Measurements from ENCODE around the gene LYSMD2. TPM values are rescaled to one million over a fixed set of nuclear protein-coding genes. Genes with fewer than 3 reads are reported as not detected.

LYSMD2 gene
- total RNA-seq, 2 experiments from 2014 or later = 24.1 to 27.3 TPM

DNA sequence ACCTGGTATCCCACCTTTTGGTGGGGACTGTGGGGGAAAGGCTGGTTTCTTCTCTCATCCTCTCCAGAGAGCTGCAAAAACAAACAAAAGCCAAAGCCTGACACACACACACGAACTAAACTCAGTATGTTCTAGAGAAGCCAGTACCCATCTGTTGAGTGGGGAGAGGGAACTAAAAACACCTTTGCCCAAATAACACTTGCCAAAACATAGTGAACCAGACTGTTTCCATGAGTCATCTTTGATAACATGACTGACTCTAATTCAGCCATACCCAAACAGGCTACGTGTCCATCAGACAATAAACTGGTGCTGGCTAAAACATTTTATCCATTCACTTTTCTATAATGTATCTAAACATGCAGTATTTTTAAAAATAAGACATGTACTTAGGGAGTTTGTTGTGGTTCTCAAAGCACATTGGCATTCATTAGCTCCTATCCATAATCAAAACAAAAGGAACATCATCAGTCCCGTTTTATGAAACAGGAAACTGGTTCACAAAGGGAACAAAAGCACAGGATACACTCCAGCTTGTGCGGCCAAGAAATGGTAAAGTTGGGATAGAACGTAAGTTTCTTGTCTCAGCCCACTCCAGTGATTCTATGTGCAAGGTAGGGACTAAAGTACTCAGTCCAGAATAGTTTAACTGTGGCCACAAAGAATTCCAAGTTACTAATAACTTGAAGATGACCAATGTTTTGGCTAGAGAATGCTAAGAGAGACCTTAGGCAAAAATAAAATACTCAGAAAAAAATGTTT, 16.1 kb downstream of the LYSMD2 start:
- DNase-seq (no peak), ATAC-seq (ENCODE audit: low read depth) (no peak)
- no peak overlapping the region for H3K27ac Mint-ChIP-seq
- no peak overlapping the region for H3K4me3 Mint-ChIP-seq
- no peaks in the 10 kb centered on the region for H3K9me3 Mint-ChIP-seq
- POLR2A ChIA-PET = no interaction called here
- H3K27me3 Mint-ChIP-seq = no peaks in the 10 kb centered on the region
- peaks cover 23% of the 10 kb centered on the region for H3K4me1 Mint-ChIP-seq
- peaks cover 20% of the 10 kb centered on the region for H3K36me3 Mint-ChIP-seq

- no peak for DNase-seq
- Mint-ChIP-seq H3K27me3 (no peaks in the 10 kb centered on the region), H3K9me3 (no peaks in the 10 kb centered on the region), H3K36me3 (peaks cover 20% of the 10 kb centered on the region), H3K27ac (no peak overlapping the region), H3K4me3 (no peak overlapping the region), H3K4me1 (peaks cover 18% of the 10 kb centered on the region)
- POLR2A ChIA-PET = no interaction called here
- ATAC-seq (ENCODE audit: low read depth) = no peak
These were observed 17.1 kb downstream of the LYSMD2 start for GRCh38 chr15:51720201-51720995.

GRCh38 chr15:51718746-51719145, 18.7 kb downstream of the LYSMD2 start:
- Mint-ChIP-seq H3K27ac (no peak overlapping the region), H3K4me3 (no peak overlapping the region), H3K9me3 (no peaks in the 10 kb centered on the region), H3K36me3 (peaks cover 20% of the 10 kb centered on the region), H3K27me3 (no peaks in the 10 kb centered on the region), H3K4me1 (peaks cover 8% of the 10 kb centered on the region)
- ATAC-seq (ENCODE audit: low read depth) = no peak
- DNase-seq = no peak
- POLR2A ChIA-PET = no interaction called here

DNA sequence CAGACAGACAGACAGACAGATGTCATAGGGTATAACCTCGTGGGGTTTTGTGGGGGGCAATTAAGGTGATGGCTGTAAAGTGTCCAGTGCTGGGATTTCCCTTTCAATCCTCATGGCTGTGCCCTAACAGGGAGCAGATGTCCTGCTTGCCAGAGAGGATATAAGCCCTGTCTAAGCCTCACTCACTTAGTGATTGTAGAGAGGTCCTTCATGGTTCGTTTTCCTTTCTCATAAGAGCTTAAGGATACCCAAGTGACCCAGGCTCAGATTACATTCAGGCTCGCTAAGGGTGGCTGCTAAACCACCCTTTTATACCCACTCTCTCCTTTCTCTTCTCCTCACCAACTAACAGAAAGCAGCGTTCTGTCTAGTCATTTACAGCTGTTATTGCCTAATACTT, 19.2 kb downstream of the LYSMD2 start:
- POLR2A ChIA-PET = no interaction called here
- DNase-seq = no peak

GRCh38 chr15:51714911-51715310, 22.5 kb downstream of the LYSMD2 start:
- H3K4me1 Mint-ChIP-seq = peaks cover 2% of the 10 kb centered on the region
- no peak overlapping the region for H3K4me3 Mint-ChIP-seq
- H3K36me3 Mint-ChIP-seq = no peaks in the 10 kb centered on the region
- POLR2A ChIA-PET = no interaction called here
- ATAC-seq (ENCODE audit: low read depth) (no peak), DNase-seq (no peak)
- no peak overlapping the region for H3K27ac Mint-ChIP-seq
- no peaks in the 10 kb centered on the region for H3K27me3 Mint-ChIP-seq
- H3K9me3 Mint-ChIP-seq = no peaks in the 10 kb centered on the region

More for the DNA sequence above, 19.2 kb downstream of the LYSMD2 start:
- no peak overlapping the region for H3K27ac Mint-ChIP-seq
- no peak for ATAC-seq (ENCODE audit: low read depth)
- no peak overlapping the region for H3K4me3 Mint-ChIP-seq
- H3K9me3 Mint-ChIP-seq = no peaks in the 10 kb centered on the region
- peaks cover 16% of the 10 kb centered on the region for H3K36me3 Mint-ChIP-seq
- peaks cover 8% of the 10 kb centered on the region for H3K4me1 Mint-ChIP-seq
- H3K27me3 Mint-ChIP-seq = no peaks in the 10 kb centered on the region

- ATAC-seq (ENCODE audit: low read depth) (no peak), DNase-seq (no peak)
- Mint-ChIP-seq H3K27ac (no peak overlapping the region), H3K9me3 (no peaks in the 10 kb centered on the region), H3K4me3 (no peak overlapping the region), H3K27me3 (no peaks in the 10 kb centered on the region), H3K36me3 (no peaks in the 10 kb centered on the region), H3K4me1 (peaks cover 2% of the 10 kb centered on the region)
- POLR2A ChIA-PET = no interaction called here
These were observed 23.3 kb downstream of the LYSMD2 start for GRCh38 chr15:51714162-51714561.

DNA sequence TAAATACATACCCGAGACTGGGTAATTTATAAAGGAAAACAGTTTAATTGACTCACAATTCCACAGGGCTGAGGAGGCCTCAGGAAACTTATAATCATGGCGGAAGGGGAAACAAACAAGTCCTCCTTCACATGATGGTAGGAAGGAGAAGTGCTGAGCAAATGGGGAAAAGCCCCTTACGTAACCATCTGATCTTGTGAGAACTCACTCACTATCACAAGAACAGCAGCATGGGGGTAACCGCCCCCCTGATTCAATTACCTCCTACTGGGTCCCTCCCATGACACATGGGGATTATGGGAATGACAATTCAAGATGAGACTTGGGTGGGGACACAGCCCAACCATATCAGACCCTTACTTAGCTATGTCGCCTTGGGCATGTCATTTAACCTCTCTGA, 28.4 kb downstream of the LYSMD2 start:
- POLR2A ChIA-PET = no interaction called here

GRCh38 chr15:51708013-51708412, 29.4 kb downstream of the LYSMD2 start:
- no peaks in the 10 kb centered on the region for H3K27me3 Mint-ChIP-seq
- H3K9me3 Mint-ChIP-seq = no peaks in the 10 kb centered on the region
- no peak overlapping the region for H3K27ac Mint-ChIP-seq
- DNase-seq (no peak), ATAC-seq (ENCODE audit: low read depth) (no peak)
- no peak overlapping the region for H3K4me3 Mint-ChIP-seq
- H3K36me3 Mint-ChIP-seq = no peaks in the 10 kb centered on the region
- H3K4me1 Mint-ChIP-seq = no peaks in the 10 kb centered on the region
- POLR2A ChIA-PET = no interaction called here

More for the DNA sequence above, 28.4 kb downstream of the LYSMD2 start:
- H3K9me3 Mint-ChIP-seq = no peaks in the 10 kb centered on the region
- no peaks in the 10 kb centered on the region for H3K36me3 Mint-ChIP-seq
- no peak overlapping the region for H3K4me3 Mint-ChIP-seq
- no peaks in the 10 kb centered on the region for H3K27me3 Mint-ChIP-seq
- no peak for DNase-seq
- no peak overlapping the region for H3K27ac Mint-ChIP-seq
- H3K4me1 Mint-ChIP-seq = no peaks in the 10 kb centered on the region
- ATAC-seq (ENCODE audit: low read depth) = no peak

DNA sequence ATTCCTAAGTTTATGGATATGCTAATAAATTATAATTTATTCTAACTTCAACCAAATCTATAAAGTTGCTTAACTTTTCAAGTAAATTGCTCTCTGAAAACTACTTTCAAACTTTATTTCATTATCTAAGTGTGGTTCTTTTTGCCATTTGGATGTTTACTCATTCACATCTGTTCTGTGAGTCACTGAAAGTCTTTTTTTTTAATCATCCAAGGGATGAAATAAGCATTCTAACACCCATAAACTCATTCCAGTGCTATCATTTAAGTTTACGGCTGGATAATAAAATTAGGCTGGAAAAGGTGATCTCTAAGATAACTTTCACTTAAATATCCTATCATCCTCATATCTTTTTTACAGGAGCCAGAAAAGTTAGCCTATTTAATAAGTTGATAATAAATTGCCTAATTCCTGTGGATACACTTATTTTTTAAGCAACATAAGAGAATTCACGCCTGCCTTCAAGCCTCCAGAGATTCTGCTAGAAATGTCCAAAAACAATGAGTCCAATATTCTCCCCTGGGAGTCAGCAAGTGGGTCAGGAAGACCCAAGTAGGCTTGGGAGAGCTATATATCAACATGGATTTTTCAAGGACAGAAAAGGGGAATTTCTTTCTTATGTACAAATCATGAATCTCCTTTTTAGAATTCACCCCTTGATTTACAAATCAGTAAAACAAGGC, 30.4 kb downstream of the LYSMD2 start:
- DNase-seq (no peak), ATAC-seq (ENCODE audit: low read depth) (no peak)
- no peak overlapping the region for H3K27ac Mint-ChIP-seq
- no peaks in the 10 kb centered on the region for H3K36me3 Mint-ChIP-seq
- no peaks in the 10 kb centered on the region for H3K4me1 Mint-ChIP-seq
- POLR2A ChIA-PET = no interaction called here
- H3K27me3 Mint-ChIP-seq = peaks cover 2% of the 10 kb centered on the region
- H3K4me3 Mint-ChIP-seq = no peak overlapping the region
- H3K9me3 Mint-ChIP-seq = no peaks in the 10 kb centered on the region

- H3K36me3 Mint-ChIP-seq = no peaks in the 10 kb centered on the region
- H3K4me3 Mint-ChIP-seq = no peak overlapping the region
- no peaks in the 10 kb centered on the region for H3K9me3 Mint-ChIP-seq
- no peak overlapping the region for H3K27ac Mint-ChIP-seq
- H3K27me3 Mint-ChIP-seq = peaks cover 2% of the 10 kb centered on the region
- no peaks in the 10 kb centered on the region for H3K4me1 Mint-ChIP-seq
- POLR2A ChIA-PET = no interaction called here
- DNase-seq (no peak), ATAC-seq (ENCODE audit: low read depth) (no peak)
These were observed 31.2 kb downstream of the LYSMD2 start for GRCh38 chr15:51706291-51706690.

- Mint-ChIP-seq H3K27ac (no peak overlapping the region), H3K4me1 (no peaks in the 10 kb centered on the region), H3K4me3 (no peak overlapping the region), H3K27me3 (peaks cover 18% of the 10 kb centered on the region), H3K36me3 (no peaks in the 10 kb centered on the region), H3K9me3 (no peaks in the 10 kb centered on the region)
- POLR2A ChIA-PET = no interaction called here
- ATAC-seq (ENCODE audit: low read depth) (no peak), DNase-seq (no peak)
These were observed 34.7 kb downstream of the LYSMD2 start for GRCh38 chr15:51702710-51703109.

- H3K27ac Mint-ChIP-seq = no peak overlapping the region
- no peaks in the 10 kb centered on the region for H3K9me3 Mint-ChIP-seq
- POLR2A ChIA-PET = no interaction called here
- no peak for DNase-seq
- no peak for ATAC-seq (ENCODE audit: low read depth)
- H3K4me3 Mint-ChIP-seq = no peak overlapping the region
- peaks cover 20% of the 10 kb centered on the region for H3K27me3 Mint-ChIP-seq
- H3K4me1 Mint-ChIP-seq = peaks cover 2% of the 10 kb centered on the region
- no peaks in the 10 kb centered on the region for H3K36me3 Mint-ChIP-seq
These were observed 38.1 kb downstream of the LYSMD2 start for GRCh38 chr15:51699373-51699772.

DNA sequence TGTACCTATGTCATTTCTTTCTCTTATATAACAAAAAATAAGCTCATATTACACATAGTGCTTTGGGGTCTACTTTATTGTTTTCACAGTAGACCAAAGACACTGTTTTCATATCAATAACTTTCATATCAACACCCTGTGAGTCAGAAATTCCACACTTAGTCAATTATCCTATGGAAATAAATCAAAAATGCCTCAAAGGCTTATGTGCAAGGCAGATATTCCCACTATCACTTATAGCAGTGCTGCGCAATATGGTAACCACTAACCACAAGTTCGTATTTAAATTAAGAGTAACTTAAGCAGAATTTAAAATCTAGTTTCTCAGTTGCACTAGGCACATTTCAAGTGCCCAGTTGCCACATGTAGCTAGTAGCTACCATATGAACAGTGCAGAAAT, 40.3 kb downstream of the LYSMD2 start:
- POLR2A ChIA-PET = no interaction called here
- Mint-ChIP-seq H3K4me1 (peaks cover 11% of the 10 kb centered on the region), H3K27me3 (peaks cover 24% of the 10 kb centered on the region), H3K36me3 (no peaks in the 10 kb centered on the region), H3K4me3 (no peak overlapping the region), H3K27ac (no peak overlapping the region), H3K9me3 (no peaks in the 10 kb centered on the region)
- DNase-seq (no peak), ATAC-seq (ENCODE audit: low read depth) (no peak)

- H3K4me1 Mint-ChIP-seq = peaks cover 15% of the 10 kb centered on the region
- no peak overlapping the region for H3K27ac Mint-ChIP-seq
- H3K9me3 Mint-ChIP-seq = no peaks in the 10 kb centered on the region
- DNase-seq = no peak
- ATAC-seq (ENCODE audit: low read depth) = no peak
- no peak overlapping the region for H3K4me3 Mint-ChIP-seq
- peaks cover 26% of the 10 kb centered on the region for H3K27me3 Mint-ChIP-seq
- no peaks in the 10 kb centered on the region for H3K36me3 Mint-ChIP-seq
- POLR2A ChIA-PET = no interaction called here
These were observed 40.9 kb downstream of the LYSMD2 start for GRCh38 chr15:51696566-51696965.
